ENCODE data around the gene FBLN5.
"Not testable (repeated sequence)": the region's sequence is repeated elsewhere in the genome, so short reads cannot be mapped to it uniquely, and the experiment has no call there.

FBLN5 gene

DNA sequence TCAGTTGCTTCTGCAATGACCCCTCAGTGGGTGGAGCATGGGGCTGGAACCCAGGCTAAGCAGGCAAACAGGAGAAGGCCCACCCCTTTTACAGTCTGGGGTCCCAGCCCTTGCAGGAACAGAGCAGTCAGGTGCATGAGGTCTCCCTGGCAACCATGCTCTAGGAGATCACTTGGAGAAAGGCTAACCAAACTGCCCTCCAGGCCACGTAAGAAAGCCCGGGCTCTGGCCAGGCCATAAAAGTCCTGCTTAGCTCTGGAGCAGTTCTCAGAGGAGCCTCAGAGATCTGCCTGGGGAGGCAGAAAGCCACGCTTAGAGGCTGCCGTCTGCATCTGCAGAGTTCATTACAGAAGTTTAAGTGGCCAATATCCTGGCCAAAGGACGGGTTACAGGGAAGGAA is 65.1 kb downstream of the FBLN5 start:
- no peak for DNase-seq

DNA sequence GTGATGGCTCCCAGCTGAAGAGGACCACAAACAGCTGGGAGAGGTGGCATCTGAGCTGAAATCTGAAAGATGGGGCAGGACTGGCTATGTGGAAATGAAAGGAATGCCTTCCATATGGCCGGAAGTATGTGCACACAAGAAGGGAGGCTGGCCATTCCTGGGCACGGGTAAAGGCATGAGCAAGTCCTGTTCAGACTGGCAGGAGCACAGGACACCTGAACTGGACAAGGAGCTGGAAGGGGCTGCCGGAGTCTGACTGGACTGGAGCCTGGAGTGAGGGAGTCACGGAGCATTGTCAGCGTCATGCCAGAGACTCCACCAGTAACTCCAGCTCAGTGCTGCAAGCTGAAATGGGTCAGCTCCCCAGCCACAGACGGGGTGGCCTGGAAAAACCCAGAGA is 68.3 kb downstream of the FBLN5 start:
- DNase-seq: no peak

DNA sequence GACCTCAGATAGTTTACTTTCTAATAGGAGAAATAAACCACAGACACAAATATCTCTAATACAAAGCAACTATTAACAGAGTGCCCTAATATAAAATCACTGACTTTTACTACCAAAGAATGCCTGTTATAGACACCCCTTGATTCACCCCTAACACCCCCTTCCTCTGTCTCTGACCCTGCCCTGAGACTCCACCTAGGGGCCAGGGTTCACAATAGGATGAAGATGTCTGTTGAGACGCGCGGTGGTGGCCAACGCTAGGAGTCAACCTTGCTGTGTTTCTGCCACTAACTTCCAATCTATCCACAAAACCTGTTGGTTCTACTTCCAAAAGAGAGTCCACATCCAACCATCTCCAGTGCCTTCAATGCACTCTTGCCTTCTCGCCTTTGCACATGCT is 69.2 kb downstream of the FBLN5 start:
- no peak for DNase-seq

DNA sequence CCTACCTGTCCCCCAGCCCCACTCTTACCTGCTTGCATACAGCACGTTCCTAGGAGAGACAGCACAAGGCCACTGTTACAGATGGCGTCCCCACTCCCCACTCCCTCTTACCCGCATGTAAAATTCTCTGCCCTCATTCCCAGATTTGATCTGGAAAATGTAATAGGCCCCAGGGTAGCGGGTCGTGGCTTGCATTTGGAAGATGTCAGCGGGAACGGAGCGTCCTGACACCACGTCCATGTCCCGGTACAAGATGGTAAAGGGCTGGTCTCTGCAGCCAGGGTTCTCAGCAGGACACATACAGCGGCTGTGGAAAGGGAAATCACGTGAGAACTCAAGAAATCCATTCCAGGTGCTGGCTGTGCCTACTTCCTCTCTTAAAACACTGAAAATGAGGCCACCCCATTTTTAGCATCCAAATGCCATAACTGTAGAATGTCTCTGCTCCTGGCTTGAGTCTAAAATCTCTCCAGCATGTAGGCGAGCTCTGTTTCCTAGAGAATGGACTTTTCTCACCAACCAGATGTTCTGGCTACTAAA is 70.0 kb downstream of the FBLN5 start:
- peak; percentile 23 for DNase-seq

DNA sequence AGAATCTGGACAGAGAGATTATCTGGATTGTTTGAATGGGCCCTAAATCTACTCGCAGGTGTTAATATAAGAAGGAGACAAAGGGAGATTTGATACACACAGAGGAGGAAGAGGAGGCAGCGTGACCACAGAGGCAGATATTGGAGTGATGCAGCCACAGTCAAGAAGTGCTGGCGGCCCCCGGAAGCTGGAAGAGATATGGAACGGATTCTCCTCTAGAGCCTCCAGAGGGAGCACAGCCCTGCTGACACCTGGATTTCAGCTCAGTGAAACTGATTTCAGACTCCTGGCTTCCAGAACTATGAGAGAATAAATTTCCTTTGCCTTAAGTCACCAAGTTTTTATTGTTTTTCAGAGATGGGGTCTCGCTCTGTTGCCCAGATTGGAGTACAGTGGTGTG is 71.0 kb downstream of the FBLN5 start:
- DNase-seq: no peak

DNA sequence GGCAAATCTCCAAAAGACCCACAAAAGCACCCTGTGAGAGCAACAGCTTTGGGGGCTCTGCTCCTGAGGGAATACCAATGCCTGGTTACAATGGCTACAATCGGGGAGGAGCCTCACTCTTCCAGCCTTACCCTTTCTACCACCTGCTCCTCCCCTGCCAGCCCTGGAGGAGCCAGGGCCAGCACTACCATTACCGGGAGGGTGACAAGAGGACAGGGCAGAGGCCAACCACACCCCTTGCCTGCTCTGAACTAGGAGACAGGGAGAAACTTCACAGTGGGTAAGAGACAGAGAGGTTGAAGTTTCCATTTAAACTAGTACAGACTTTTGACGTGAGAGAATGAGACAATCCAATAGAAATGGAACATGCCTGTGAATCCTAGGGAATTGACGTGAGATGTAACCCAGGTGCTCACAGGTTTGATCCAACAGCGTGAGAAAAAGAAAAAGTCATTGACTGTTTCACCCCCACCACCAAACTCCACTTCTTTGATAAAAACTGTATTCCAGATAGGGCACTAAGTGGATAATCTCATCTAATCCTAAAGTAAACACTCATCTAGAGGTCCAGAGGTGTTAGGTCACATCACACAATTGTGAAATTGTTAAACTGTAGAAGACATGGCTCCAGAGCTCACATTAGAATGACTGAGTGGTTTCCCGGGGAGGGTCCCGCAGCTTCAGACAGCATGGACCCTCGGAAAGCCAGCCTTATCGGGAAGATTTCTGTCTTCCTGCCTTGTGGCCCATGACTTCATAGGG is 71.8 kb downstream of the FBLN5 start:
- no peak for DNase-seq

DNA sequence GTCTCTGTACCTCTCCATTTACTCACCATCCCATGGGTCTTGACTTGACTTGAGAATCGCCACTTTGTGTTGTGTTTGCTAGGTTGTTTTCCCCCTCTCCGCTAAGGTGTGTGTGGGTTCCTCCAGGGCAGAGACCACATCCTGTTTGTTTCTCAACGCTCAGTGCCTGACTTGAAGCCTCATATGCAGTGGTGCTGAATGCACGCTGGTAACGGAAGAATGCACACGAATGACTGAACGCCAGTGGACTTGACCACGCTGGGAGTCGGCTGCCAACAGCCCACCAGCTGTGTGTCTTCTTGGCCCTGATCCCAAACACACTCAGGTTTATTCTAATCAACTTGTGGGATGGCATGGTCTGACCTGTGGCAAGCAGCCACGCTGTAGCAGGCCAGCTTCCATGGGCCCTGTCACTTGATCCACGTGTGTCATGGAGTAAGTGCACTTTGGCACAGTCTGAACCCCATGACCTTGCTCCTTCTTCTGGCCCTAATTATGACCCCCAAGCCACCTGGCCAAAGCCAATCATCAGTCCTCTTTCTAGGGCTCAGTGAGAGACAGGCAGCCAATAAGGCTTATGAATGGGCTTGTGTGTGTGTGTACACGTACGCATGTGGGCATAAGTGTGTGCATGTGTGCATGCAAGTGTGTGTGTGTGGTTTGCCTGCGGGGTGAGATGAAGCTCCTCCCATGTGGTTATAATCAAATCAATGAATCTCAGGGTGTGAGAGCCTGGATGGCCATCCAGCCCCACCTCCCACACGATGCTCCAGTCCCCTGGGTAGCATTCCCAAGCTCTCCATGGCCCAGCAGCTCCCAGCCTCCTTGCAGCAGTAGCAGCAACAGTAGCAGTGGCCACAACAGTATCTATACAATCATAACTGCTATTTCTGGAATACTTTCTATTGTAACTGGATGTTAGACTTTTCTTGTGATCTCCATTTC is 73.8 kb downstream of the FBLN5 start:
- DNase-seq: peak; percentile 50

DNA sequence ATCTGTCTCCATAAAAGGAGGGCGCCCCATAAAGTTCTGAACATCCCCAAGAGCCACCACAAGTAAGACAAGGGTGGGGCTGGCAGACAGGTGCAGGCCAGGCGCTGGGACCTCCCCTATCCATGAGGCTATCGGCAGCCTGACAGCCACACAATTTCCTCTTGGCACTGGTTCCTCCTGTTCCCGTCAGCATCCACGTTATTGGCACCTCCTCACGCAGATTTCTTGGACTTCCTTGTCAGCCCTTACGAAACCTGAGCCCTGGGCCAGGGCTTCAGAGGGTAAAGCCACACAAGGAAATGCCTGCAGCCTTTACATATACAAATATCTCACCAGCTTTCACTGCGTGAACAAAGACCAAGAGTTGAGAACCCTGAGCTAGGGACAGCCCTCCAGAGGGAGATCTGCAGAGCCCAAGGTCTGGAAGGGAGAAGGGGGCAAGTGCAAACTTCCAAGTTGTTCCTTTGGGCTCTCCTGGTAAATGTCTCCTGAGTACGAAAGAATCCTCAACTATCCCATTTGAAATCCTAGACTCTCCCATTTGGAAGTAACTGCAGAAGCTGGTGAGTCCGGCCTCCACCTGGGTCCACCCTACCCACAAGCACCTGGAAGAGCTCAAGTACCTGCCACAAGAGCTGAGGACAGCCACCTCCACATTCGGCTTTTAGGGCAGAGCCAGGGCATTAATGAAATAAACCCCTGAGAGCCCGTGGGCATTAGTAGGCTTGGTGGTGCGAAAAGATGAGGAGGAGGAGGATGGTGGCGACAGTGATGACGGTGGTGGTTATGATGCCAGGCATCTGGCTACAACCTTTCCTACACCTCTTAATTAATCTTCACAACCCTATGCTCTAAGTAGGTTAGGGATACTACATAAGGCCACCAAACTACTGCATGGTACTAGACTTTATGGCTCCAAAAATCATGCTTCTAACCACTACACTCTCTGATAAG is 74.7 kb downstream of the FBLN5 start:
- peak; percentile 56 for DNase-seq

DNA sequence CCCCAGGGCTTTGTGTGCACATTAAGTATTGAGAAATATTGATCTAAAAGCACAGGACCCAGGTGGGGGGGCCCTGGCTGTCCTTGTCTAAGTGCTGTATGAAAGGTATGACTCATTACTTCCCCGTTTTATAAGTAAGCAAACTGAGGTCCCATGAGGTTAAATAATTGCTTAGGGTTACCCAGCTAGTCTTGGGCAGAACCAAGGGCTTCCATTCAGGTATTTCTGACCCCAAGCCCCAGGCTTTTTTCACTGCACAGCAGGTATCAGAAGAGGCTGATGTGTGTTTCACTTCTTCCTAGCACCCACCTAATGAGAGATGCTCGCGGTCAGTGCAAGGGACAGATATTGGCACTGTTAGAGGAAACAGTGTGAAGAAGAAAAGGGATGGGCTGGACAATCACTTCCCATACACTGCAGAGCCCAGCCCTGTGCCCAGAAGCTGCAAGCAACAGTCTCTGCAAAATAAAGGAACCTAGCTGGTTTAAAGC is 75.4 kb downstream of the FBLN5 start:
- peak; percentile 26 for DNase-seq

DNA sequence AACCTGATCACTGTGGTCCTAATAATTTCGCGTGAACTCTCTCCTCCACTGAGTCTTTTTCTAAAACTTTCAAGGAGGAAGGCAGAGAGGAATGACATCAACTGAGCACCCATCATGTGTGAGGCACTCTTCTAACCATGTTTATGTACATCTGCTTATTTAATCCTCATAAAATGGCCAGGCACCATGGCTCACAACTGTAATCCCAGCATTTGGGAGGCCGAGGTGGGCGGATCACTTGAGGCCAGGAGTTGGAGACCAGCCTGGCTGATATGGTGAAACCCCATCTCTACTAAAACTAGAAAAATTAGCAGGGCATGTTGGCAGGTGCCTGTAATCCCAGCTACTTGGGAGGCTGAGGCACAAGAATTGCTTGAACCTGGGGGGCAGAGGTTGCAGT is 76.1 kb downstream of the FBLN5 start:
- not testable (repeated sequence) for DNase-seq

DNA sequence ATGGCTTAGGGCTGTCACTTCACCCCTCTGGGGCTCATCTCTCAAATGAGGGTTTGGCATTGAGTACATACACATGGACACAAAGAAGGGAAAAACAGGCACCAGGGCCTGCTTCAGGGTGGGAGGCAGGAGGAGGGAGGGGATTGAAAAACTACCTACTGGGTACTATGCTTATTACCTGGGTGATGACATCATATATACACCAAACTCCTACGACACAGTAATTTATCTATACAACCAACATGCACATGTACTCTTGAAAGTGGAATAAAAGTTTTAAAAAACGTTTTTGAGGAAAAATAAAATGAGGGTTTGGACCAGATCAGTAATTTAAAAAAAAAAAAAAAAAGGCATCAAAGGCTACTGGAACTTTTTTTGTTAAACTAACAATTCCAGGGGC is 76.6 kb downstream of the FBLN5 start:
- no peak for DNase-seq

DNA sequence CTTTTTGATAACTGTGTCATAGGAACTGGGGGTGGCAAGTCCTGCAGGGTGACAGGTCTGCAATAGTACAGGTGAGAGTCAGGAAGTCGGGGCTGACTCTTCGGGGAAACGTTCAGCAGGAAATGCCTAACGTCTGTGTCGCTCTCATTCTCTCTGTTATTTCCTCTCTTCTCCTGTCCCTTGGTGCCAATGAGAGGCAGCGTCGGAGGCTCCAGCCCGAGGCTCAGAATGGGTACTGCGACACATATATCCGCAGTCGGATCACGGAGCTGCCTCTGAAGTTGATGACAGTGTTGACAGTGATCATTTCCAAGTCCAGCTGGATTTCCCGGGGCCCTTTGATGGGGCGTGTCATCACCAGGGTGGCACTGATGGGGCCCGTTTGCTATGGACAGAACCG is 77.5 kb downstream of the FBLN5 start:
- no peak for DNase-seq

DNA sequence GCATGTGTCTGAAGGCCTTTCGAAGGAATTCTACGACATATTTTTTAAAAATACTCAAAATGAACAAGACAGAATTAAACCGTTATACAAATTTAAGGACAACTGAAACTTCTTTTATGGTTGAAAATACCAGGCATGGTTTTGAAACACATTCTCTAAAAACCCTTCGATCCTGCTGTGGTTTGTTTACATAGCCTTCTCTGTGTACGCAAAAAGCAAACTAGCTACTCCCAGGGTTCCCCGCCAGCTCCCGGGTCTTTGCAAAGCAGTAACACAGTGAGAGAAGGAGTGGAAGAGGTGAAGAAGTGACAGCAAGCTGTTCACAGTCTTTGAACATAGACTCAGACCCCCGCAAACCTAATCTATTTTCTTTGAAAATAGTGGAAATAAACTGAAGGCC is 77.9 kb downstream of the FBLN5 start:
- DNase-seq: no peak

DNA sequence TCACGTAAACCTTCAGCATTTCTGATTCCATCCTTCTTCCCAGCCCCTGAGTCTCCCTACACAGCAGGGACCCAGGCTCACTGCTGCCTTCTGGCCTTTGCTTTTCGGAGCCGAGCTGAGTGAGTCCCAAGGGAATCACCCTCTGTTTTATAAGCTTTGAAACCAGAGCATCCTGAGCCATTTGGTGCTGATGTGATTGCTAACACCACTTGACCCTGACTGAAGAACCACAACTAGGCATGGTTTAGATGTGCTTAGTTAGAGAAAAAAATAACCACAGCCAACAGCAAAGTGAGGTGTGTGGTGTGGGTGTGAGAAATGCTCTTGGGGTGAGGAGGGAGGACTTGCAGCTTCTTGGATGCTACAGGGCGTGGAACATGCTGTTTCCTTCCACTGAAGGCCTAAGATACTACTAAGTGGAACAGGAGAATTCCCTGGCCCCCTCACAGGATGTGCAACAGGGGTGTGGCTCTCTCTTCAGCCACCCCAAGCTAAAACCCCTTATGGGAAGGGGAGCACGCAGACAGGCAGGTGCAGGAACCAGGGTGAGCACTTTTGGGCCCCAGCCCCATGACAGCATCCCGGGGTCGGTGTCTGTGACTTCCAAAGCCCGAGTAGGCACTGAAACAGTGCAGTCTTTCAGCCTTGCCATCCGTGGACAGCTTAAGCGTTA is 80.0 kb downstream of the FBLN5 start, which contains the start of gene TC2N:
Gene TC2N (minus strand): TSS at position 221 of the 673 bp plus-strand sequence. CDS start 53,767 bp downstream, outside the sequence.
- DNase-seq: no peak

DNA sequence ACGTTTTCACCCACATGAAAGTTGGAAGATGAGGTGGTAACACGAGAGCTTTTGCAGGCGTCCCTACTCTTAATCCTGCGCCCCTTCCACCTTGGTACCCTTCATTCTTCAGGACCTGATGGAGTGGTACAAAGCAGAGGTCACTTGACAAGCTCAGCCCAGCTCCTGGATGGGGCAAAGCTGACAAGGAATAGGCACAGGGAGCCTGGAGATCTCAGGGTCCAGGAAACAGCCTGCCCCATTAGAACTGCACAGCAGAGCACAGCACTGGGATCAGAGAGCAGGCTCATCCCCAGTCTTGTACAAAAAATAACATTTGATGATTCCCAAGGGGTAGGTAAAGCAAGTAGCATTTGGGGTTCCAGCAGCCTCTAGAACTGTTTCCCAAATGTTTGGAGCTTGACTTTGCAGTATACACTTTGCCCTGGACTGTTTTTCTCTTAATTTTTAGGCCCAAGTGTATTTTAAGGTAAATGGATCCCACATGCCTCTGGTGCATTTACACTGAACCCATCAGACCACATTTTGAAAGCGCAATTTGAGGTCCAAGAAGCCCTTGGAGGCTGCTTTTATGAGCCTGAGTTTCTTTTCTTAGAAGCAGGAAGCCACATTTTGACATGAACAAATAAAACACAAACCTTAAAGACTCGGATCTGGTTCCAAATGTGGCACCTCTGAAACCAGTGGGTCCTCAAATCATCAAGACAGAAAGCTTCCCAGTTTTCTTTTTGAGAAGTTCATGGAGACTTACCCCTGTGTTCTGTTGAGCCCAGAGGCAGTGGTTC is 80.8 kb downstream of the FBLN5 start:
- no peak for DNase-seq

DNA sequence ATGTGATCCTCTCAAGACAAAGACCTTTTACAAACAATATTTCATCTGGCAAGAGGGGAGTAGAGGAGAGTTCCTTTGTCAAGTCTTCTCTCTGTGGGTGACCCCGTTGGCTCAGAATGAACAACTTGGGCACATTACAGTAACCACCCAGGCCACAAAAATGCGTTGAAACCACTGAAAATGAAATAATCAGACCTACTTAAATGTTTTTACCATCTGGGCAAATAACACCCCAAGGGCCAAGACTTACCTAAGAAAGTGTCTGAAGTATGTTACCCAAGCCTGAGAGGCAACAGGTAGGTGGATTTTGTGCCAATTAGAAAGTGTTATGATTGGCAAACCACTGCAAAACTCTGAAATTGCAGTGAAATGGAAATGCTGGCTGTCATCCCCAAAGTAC is 81.4 kb downstream of the FBLN5 start:
- DNase-seq: no peak

DNA sequence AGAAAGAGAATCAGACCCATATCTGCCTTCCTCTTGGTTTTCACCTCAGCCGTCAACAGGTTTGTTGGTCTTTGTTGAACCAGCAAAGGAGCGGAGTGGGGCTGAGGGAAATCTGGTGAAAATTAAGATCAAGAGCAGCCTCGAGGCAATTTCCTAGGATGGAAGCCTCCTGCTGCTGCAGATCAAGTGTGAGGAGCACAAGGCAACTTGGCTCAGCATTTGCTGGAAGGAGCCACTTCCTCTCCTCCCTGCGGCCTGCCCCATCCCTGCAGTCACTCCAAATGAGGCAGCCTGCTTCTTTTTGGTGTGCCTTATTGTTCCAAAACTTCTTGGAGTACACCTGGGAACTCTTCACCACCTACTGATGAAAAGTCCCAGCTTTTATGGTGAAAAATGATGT is 85.1 kb downstream of the FBLN5 start:
- DNase-seq: no peak

DNA sequence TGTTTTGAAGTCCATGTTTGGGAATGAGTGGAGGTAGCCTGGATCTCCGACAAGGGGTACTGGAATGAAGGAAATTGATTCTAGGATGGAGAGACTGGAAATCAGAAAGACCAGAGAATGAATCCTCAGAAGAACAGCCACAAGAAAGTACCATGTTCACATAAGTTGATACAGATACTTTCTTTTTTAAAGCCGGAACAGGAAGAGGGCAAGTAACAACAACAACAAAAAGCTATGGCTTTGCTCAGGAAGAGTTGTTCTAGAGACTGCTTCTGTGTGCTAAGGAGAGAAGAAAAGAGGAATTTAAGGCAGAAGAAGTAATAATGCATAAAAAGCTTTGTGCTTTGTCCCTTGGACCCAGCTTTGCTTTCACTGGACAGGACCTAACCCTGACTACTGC is 86.4 kb downstream of the FBLN5 start:
- no peak for DNase-seq

DNA sequence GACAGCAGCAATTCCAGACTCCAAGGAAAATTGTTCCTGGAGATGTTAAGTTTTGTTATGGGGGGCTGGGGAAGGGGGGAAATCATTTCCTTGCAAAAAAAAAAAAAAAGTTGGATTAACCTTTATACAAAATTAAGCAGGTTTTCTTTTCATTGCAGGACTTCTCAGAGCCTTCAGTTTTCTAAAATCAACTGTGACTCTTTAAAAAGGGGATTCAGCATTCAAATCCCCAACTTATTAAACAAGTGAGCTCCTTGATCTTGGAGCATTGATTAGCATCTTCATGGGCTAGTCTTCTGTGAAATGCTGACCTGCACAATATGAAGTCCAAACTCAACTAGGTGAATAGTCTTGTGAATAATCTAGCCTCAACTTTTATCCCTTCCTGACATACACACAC is 87.3 kb downstream of the FBLN5 start:
- no peak for DNase-seq

DNA sequence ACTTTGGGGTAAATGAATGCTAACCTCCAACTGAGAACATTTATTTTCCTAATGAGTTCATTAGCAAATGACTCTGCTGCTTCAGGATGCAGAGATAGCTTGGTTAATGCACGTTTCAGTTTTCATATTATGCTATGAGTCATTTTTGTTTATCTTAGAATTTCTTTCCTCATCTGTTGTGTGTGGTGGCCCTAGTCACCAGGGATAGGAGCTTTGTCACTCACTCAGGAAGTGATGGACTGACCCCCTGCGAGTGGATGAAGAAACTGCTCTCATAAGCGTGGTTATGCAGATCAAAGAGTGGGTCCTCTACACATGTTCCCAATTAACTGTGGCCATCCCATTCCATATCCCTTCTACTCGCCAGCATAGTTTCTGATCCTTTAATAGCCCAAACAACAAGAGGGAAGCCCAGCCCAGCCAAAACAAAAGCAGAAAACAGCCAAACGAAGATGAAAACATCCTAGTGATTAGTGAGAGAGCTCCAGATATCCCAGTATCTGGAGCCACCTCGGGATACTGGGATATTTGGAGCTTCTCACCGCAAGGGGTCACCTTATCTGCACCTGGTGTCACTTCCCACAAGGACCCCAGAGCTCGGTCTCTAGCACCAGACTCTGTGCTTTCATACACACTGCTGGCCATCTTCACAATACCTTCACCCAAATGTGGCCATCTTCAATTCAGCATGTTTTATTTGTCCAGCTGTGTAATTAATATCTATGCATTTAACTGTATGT is 88.8 kb downstream of the FBLN5 start:
- DNase-seq: peak; percentile 86

Data from hematopoietic multipotent progenitor cell treated with erythropoietin and hydrocortisone succinate and interleukin-3 and kit ligand, for 4 days (in vitro differentiated cells).